ENCODE measurements around the gene PLSCR3.

GRCh38 chr17:7418472-7419152 is 24.3 kb upstream of the PLSCR3 start:
- TF ChIP-seq CTCF (IDR thresholded peaks at IDR 0.05; ENCODE audit: low read length) (no peak), EZH2 (IDR thresholded peaks at IDR 0.05; ENCODE audit: borderline replicate concordance, low read length) (no peak)

All from OCI-LY1 (cell line).